OCI-LY1 (cell line): ENCODE measurements around the gene GPRIN3.

Experiments used
- EZH2 ChIP-seq: fragments of 200-600 bp; sonication (generic), shearing (Covaris generic); IDR thresholded peaks from 2 replicates; pipeline ENCODE4 v1.8.0; 2017; ENCODE audit warnings: borderline replicate concordance, mixed run types, mild to moderate bottlenecking, antibody characterized with exemption, low read length, moderate library complexity, mixed read lengths
- TF ChIP-seq, protein P1 (sequence below): fragments of 200-600 bp; sonication (generic), shearing (Covaris generic); IDR thresholded peaks from 2 replicates; pipeline ENCODE4 v1.5.1; 2017; ENCODE audit warnings: mild to moderate bottlenecking, antibody characterized with exemption, low read length, moderate library complexity, mixed read lengths

DNA sequence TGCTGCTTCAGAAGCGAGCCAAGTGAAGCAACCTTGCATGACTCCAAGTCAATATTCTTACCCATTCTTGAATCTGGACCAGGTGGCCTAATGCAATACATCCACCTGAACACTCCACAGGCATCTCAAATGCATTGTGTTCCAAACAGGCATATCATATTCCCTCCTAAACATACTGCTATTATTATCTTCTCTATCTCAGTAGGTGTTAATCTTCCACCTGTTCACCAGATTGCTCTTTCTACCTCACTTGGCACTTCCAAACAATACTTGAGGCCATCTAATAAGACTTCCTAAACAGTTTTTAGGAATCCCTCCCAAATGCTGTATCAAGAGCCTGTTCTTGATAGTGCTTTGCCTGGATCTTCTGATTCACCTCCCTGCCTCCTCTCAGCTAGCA, 90.7 kb downstream of the GPRIN3 start:
- TF ChIP-seq, protein P1, sequence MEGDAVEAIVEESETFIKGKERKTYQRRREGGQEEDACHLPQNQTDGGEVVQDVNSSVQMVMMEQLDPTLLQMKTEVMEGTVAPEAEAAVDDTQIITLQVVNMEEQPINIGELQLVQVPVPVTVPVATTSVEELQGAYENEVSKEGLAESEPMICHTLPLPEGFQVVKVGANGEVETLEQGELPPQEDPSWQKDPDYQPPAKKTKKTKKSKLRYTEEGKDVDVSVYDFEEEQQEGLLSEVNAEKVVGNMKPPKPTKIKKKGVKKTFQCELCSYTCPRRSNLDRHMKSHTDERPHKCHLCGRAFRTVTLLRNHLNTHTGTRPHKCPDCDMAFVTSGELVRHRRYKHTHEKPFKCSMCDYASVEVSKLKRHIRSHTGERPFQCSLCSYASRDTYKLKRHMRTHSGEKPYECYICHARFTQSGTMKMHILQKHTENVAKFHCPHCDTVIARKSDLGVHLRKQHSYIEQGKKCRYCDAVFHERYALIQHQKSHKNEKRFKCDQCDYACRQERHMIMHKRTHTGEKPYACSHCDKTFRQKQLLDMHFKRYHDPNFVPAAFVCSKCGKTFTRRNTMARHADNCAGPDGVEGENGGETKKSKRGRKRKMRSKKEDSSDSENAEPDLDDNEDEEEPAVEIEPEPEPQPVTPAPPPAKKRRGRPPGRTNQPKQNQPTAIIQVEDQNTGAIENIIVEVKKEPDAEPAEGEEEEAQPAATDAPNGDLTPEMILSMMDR, result no peak
- TF ChIP-seq EZH2, result no peak
